Coronary artery (tissue), 2 donors: ENCODE measurements around the gene MYADML2.

Experiments
- DNase-seq: peaks from one replicate; pipeline ENCODE4 v3.0.0-alpha.2; 2017; ENCODE audit warnings: low spot score
- H3K27ac ChIP-seq, 2 donors: fragments of 200-600 bp; sonication (generic); one replicate each; pipeline ENCODE4 v1.5.1; 2016 to 2019
- H3K4me3 ChIP-seq: fragments of 200-600 bp; sonication (generic); 2 replicates; pipeline ENCODE4 v1.5.1; 2016; ENCODE audit warnings: mild to moderate bottlenecking, moderate library complexity
- CTCF ChIP-seq: fragments of 200-600 bp; sonication (generic); IDR thresholded peaks from one replicate; pipeline ENCODE4 v1.5.1; 2019; ENCODE audit warnings: antibody characterized with exemption

Gene MYADML2

GRCh38 chr17:81939881-81940385, 7.1 kb downstream of the MYADML2 start:
- no peak for DNase-seq
- Histone ChIP-seq H3K27ac (peak overlapping the region in 1 of 2 donors; percentile 35), H3K4me3 (no peak overlapping the region)
- no peak for TF ChIP-seq CTCF

GRCh38 chr17:81939218-81939617, 7.8 kb downstream of the MYADML2 start:
- Histone ChIP-seq H3K4me3 (no peak overlapping the region), H3K27ac (peak overlapping the region in 1 of 2 donors; percentile 35)
- TF ChIP-seq CTCF, result no peak
- DNase-seq, result no peak

- no peak for TF ChIP-seq CTCF
- no peak overlapping the region for H3K4me3 ChIP-seq
- DNase-seq, result no peak
- H3K27ac ChIP-seq, result no peak overlapping the region
Measured at GRCh38 chr17:81935709-81936084, 11.3 kb downstream of the MYADML2 start.

- H3K27ac ChIP-seq, result no peak overlapping the region
- TF ChIP-seq CTCF, result no peak
- no peak for DNase-seq
- no peak overlapping the region for H3K4me3 ChIP-seq
Measured at GRCh38 chr17:81934850-81935708, 12.0 kb downstream of the MYADML2 start.

GRCh38 chr17:81934098-81934757, 12.8 kb downstream of the MYADML2 start:
- no peak for TF ChIP-seq CTCF
- no peak overlapping the region for H3K27ac ChIP-seq
- DNase-seq, result no peak
- no peak overlapping the region for H3K4me3 ChIP-seq

- DNase-seq, result no peak
- no peak overlapping the region for H3K4me3 ChIP-seq
- no peak for TF ChIP-seq CTCF
- no peak overlapping the region for H3K27ac ChIP-seq
Measured at GRCh38 chr17:81933178-81933699, 13.8 kb downstream of the MYADML2 start.
